Naive thymus-derived CD4-positive, alpha-beta T cell (primary cell): ENCODE results near the gene DGKH. TPM values are rescaled to one million over a fixed set of nuclear protein-coding genes. Genes with fewer than 3 reads are reported as not detected.

Source experiments
- ATAC-seq: fragments of 150-1000 bp; cut with Tn5 transposase; 2 replicates; pipeline ENCODE4 v1.10.0; 2021; ENCODE audit warnings: mild to moderate bottlenecking, moderate library complexity
- CTCF ChIA-PET: fragments of 350-600 bp; sonication (Branson Sonifier 250); formaldehyde crosslinking; loops from one replicate; lab custom pipeline; 2021; ENCODE audit warnings: antibody characterized with exemption; lab: Charles Lee
- POLR2A ChIA-PET: fragments of 350-600 bp; sonication (Branson Sonifier 250); formaldehyde crosslinking; loops from one replicate; lab custom pipeline; 2021; ENCODE audit warnings: antibody characterized with exemption, inconsistent platforms; lab: Charles Lee
- DNase-seq, 9 donors: peaks; one replicate each; pipeline versions ENCODE4 v3.0.0 to v3.0.0-alpha.2; 2020 to 2022; ENCODE audit warnings: mixed read lengths in 1 of 9
- H3K27ac ChIP-seq: one replicate; pipeline ENCODE4 v1.7.0; 2013; ENCODE audit warnings: mild to moderate bottlenecking, low read depth, low read length, moderate library complexity
- H3K27me3 ChIP-seq, 2 donors: one replicate each; pipeline ENCODE4 v1.7.0; 2013; ENCODE audit warnings: low read length in 2 of 2, mild to moderate bottlenecking in 2 of 2, moderate library complexity in 2 of 2; ENCODE audit not compliant: control insufficient read depth in 2 of 2, insufficient read depth in 2 of 2
- H3K36me3 ChIP-seq, 3 experiments: 1 replicate in 2 of 3; 2 replicates in 1 of 3; pipeline ENCODE4 v1.7.0; 2013; ENCODE audit warnings: low read length in 3 of 3, mild to moderate bottlenecking in 3 of 3, moderate library complexity in 1 of 3; ENCODE audit not compliant: insufficient read depth in 3 of 3, control insufficient read depth in 2 of 3
- H3K4me1 ChIP-seq, 2 donors: one replicate each; pipeline ENCODE4 v1.7.0; 2013; ENCODE audit warnings: low read length in 2 of 2, mild to moderate bottlenecking in 2 of 2, moderate library complexity in 1 of 2; ENCODE audit not compliant: control insufficient read depth in 2 of 2, insufficient read depth in 2 of 2
- H3K4me3 ChIP-seq: 2 replicates; pipeline ENCODE4 v1.7.0; 2013; ENCODE audit warnings: mild to moderate bottlenecking, low read length
- H3K9me3 ChIP-seq, 3 experiments: 1 replicate in 2 of 3; 2 replicates in 1 of 3; pipeline ENCODE4 v1.7.0; 2013; ENCODE audit warnings: low read length in 3 of 3; ENCODE audit not compliant: control insufficient read depth in 2 of 3
- H3K27ac Mint-ChIP-seq, 9 donors: one replicate each; pipeline ENCODE4 v1.8.0; 2020 to 2022; ENCODE audit warnings: mixed read lengths in 9 of 9, mild to moderate bottlenecking in 8 of 9, moderate library complexity in 5 of 9, inconsistent platforms in 2 of 9
- H3K27me3 Mint-ChIP-seq, 5 donors: one replicate each; pipeline ENCODE4 v1.8.0; 2021 to 2022; ENCODE audit warnings: mixed read lengths in 5 of 5, mild to moderate bottlenecking in 1 of 5
- H3K36me3 Mint-ChIP-seq, 5 donors: one replicate each; pipeline ENCODE4 v1.8.0; 2020 to 2022; ENCODE audit warnings: mixed read lengths in 5 of 5, mild to moderate bottlenecking in 3 of 5, inconsistent platforms in 1 of 5
- H3K4me1 Mint-ChIP-seq, 7 donors: one replicate each; pipeline ENCODE4 v1.8.0; 2020 to 2022; ENCODE audit warnings: mixed read lengths in 7 of 7, mild to moderate bottlenecking in 3 of 7, inconsistent platforms in 1 of 7
- H3K4me3 Mint-ChIP-seq, 10 donors: one replicate each; pipeline ENCODE4 v1.8.0; 2020 to 2022; ENCODE audit warnings: mild to moderate bottlenecking in 10 of 10, mixed read lengths in 10 of 10, moderate library complexity in 6 of 10, inconsistent platforms in 2 of 10
- H3K9me3 Mint-ChIP-seq, 11 donors: one replicate each; pipeline ENCODE4 v1.8.0; 2020 to 2022; ENCODE audit warnings: mixed read lengths in 11 of 11, mild to moderate bottlenecking in 4 of 11, inconsistent platforms in 1 of 11, moderate library complexity in 1 of 11
- intact Hi-C, 2 donors: fragments of 100-400 bp; cut with micrococcal nuclease; formaldehyde crosslinking; loops; one replicate each; pipeline ENCODE4 v1.15.1; 2023
- polyA plus RNA-seq, 2 donors: library from polyadenylated mRNA; unstranded; fragments of 300-500 nt; fragmentation: Illumina TruSeq; gene quantifications; one replicate each; pipeline ENCODE4 v1.2.3, GENCODE V29; 2021
- total RNA-seq, 6 experiments: library from RNA in 5 of 6; stranded (reverse) in 5 of 6; gene quantifications; 1 replicate in 5 of 6; 2 replicates in 1 of 6; pipeline ENCODE4 v1.2.3 and lab custom pipeline; 2021 to 2026

Gene DGKH
- total and polyA plus RNA-seq, 7 experiments from 2014 or later, result 0.85 to 16.4 (median 6.8) TPM

DNA sequence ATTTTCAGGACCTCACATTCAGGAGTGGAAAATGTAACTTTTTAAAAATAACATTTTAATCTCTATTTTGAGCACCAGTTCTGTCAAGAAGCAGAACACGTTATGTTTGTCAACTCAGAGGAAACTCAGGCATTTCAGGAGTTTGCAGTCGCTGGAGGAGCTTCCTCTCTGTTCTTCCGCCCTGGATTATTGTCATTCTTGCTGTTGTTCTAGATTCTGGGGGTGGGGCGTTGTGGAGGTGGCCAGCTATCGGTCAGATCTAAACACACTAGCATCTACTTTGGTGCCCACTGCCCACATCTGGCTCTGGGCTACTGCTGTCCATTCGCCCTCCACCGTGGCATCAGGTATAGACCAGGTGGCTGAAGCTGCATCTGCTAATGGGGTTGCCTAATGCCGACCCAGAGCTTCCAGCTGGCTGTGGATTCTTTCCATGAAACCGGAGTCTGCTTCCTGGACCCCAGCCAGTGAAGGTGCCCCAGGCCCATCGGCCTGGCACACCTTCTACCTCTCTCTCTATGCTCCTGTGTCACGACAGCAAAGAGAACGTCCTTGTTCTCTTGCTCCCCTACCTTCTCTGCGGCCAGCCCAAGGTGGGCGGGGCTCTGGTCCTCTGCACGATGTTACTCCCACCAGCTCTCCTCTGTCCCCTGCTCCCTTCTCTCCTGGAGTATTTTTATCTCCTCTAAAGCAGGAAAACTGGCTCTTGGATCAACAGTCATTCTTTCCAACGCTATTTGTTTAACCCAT is 36.7 kb upstream of the DGKH start:
- CTCF ChIA-PET, result no interaction called here
- peaks cover 0 to 17% (median 17%) of the 10 kb centered on the region in 5 donors for H3K27me3 Mint-ChIP-seq

DNA sequence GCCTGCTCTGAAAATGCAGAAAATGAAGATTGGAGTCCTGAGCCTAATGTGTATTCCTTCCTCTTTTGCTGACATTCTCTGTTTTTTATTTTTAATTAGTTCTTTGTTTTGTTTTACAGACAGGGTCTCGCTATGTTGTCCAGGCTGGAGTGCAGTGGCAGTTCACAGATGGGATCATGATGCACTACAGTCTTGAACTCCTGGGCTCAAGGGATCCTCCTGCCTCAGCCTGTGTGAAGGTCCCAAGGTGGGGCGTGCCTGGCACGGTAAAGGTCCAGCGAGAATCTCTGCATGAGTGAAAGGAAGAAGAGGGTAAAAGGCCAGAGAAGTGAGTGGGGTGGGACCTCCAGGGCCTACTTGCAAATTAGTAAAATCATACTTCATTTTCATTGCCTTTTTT is 34.3 kb upstream of the DGKH start:
- Histone ChIP-seq H3K27me3 (no peaks in the 10 kb centered on the region), H3K4me3 (no peak overlapping the region), H3K9me3 (no peaks in the 10 kb centered on the region), H3K36me3 (no peaks in the 10 kb centered on the region), H3K4me1 (no peaks in the 10 kb centered on the region), H3K27ac (no peak overlapping the region)
- Mint-ChIP-seq H3K4me3 (no peak overlapping the region), H3K4me1 (no peaks in the 10 kb centered on the region), H3K9me3 (no peaks in the 10 kb centered on the region), H3K27me3 (peaks cover 5 to 30% (median 23%) of the 10 kb centered on the region in 5 donors), H3K36me3 (no peaks in the 10 kb centered on the region), H3K27ac (no peak overlapping the region)
- DNase-seq (no peak), ATAC-seq (no peak)
- ChIA-PET POLR2A (no interaction called here), CTCF (no interaction called here)
- intact Hi-C loops, result no loop called here

More for the DNA sequence above, 36.7 kb upstream of the DGKH start:
- no peak for ATAC-seq
- Histone ChIP-seq H3K27me3 (no peaks in the 10 kb centered on the region), H3K4me3 (no peak overlapping the region), H3K9me3 (no peaks in the 10 kb centered on the region), H3K36me3 (no peaks in the 10 kb centered on the region), H3K27ac (no peak overlapping the region), H3K4me1 (no peaks in the 10 kb centered on the region)
- Mint-ChIP-seq H3K36me3 (no peaks in the 10 kb centered on the region), H3K27ac (peak overlapping the region in 1 of 9 donors; percentile 19), H3K4me1 (no peaks in the 10 kb centered on the region), H3K9me3 (no peaks in the 10 kb centered on the region), H3K4me3 (no peak overlapping the region)
- no peak for DNase-seq
- intact Hi-C loops, result no loop called here
- POLR2A ChIA-PET, result no interaction called here

DNA sequence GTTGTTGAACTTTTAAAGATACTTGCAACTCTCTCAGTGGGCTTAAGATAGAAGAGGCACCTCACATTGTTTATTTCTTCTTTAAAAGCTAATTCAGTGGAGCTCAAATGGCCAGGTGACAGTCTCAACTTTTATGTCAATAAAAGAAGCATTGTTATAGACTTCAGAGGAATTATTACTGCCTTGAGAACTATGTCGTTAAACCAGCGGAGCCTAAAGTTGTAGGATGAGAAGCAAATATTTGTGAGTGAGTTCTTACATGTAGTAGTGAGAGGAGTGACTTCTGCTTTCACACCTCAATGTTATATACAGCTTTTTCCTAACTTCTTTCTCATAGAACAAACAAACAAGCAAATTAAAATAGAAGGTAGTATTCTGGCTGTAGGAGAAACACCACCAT is 31.2 kb upstream of the DGKH start:
- ChIA-PET POLR2A (no interaction called here), CTCF (no interaction called here)
- H3K36me3 Mint-ChIP-seq, result peaks cover 0 to 5% (median 0%) of the 10 kb centered on the region in 5 donors
- ATAC-seq (no peak), DNase-seq (no peak)
- H3K4me3 Mint-ChIP-seq, result no peak overlapping the region
- Histone ChIP-seq H3K36me3 (no peaks in the 10 kb centered on the region), H3K9me3 (no peaks in the 10 kb centered on the region), H3K27ac (no peak overlapping the region), H3K27me3 (no peaks in the 10 kb centered on the region), H3K4me3 (no peak overlapping the region), H3K4me1 (no peaks in the 10 kb centered on the region)
- no peaks in the 10 kb centered on the region for H3K4me1 Mint-ChIP-seq
- H3K27me3 Mint-ChIP-seq, result peaks cover 5 to 29% (median 23%) of the 10 kb centered on the region in 5 donors
- H3K9me3 Mint-ChIP-seq, result no peaks in the 10 kb centered on the region
- no peak overlapping the region for H3K27ac Mint-ChIP-seq
- intact Hi-C loops, result no loop called here

DNA sequence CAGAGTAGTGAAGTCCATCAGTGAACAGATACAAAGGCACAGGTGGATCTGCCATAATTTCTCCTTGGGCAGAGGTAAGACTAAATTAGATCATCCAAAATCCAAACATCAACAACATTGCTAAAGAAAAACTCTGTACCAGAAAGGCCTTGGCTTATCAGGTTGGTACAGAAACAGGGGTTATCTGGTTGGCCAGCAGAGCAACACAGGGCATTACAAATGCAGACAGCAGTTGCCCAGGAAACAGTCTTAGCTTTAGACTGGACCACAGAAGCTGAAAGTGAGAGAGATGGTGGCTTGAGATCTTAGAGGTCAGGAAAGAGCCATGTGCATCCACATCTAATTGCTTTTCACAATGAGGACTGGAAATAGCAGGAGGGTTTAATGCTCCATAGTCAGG is 26.6 kb upstream of the DGKH start:
- Histone ChIP-seq H3K4me1 (no peaks in the 10 kb centered on the region), H3K27me3 (no peaks in the 10 kb centered on the region), H3K9me3 (no peaks in the 10 kb centered on the region), H3K4me3 (no peak overlapping the region), H3K27ac (no peak overlapping the region), H3K36me3 (no peaks in the 10 kb centered on the region)
- Mint-ChIP-seq H3K4me1 (no peaks in the 10 kb centered on the region), H3K27me3 (peaks cover 5 to 19% (median 8%) of the 10 kb centered on the region in 5 donors), H3K9me3 (no peaks in the 10 kb centered on the region), H3K36me3 (peaks cover 0 to 5% (median 0%) of the 10 kb centered on the region in 5 donors), H3K27ac (no peak overlapping the region), H3K4me3 (no peak overlapping the region)
- ATAC-seq (no peak), DNase-seq (no peak)
- intact Hi-C loops, result no loop called here
- ChIA-PET POLR2A (no interaction called here), CTCF (no interaction called here)

DNA sequence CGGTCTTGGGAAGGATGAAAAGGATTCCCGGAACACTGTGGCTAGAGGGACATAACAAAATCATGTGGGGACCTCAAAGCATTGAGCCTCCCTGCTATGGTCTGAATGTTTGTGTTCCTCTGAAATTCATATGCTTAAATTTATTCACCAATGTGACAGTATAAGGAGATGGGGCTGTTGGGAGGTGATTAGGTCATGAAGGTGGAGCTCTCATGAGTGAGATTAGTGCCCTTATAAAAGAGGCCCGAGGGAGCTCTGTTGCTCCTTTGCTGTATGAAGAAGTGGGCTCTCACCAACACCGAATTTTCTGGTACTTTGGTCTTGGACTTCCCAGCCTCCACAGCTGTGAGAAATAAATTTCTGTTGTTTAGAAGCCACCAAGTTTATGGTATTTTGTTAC is 26.1 kb upstream of the DGKH start:
- no peak for ATAC-seq
- Mint-ChIP-seq H3K27ac (no peak overlapping the region), H3K4me3 (no peak overlapping the region), H3K36me3 (peaks cover 0 to 5% (median 0%) of the 10 kb centered on the region in 5 donors), H3K27me3 (peaks cover 2 to 14% (median 11%) of the 10 kb centered on the region in 5 donors), H3K4me1 (no peaks in the 10 kb centered on the region), H3K9me3 (no peaks in the 10 kb centered on the region)
- Histone ChIP-seq H3K27ac (no peak overlapping the region), H3K36me3 (no peaks in the 10 kb centered on the region), H3K27me3 (no peaks in the 10 kb centered on the region), H3K4me3 (no peak overlapping the region), H3K4me1 (no peaks in the 10 kb centered on the region), H3K9me3 (no peaks in the 10 kb centered on the region)
- POLR2A ChIA-PET, result no interaction called here
- intact Hi-C loops, result no loop called here
- DNase-seq, result no peak
- CTCF ChIA-PET, result no interaction called here

DNA sequence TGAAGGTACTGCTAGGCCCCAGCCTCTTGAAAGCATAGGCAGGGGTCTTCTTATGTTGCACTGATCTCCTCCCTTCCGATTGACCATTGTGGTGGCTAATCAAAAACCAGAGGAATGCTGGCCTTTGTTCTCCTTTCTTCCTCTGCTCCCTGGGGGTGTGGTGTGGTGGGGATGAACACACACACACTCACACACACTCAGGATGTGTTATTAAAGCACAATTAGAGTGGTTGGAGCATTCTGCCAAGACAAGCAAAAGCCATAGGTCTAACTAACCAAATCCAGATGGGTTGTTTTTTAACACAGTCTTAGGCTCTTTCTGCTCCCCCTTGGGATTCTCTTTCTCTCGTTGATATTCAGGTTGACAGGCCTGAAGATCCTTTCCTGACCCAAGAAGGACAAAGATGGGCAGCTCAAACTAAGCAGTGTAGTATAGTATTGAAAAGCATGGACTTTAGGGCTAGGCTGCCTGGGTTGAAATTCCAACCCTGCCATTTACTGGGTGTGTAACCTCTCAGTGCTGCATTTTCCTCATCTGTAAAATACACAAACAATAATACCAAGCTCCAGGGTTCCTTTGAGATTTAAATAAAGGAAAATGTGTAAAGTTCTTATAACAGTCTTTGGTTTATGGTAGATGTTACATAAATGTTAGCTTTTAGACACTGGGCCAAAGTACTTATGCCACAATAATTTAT is 25.5 kb upstream of the DGKH start:
- H3K4me3 Mint-ChIP-seq, result no peak overlapping the region
- no peaks in the 10 kb centered on the region for H3K4me1 ChIP-seq
- no peak for DNase-seq
- H3K9me3 Mint-ChIP-seq, result no peaks in the 10 kb centered on the region
- POLR2A ChIA-PET, result no interaction called here
- H3K27ac Mint-ChIP-seq, result no peak overlapping the region
- CTCF ChIA-PET, result no interaction called here
- H3K4me1 Mint-ChIP-seq, result no peaks in the 10 kb centered on the region
- H3K9me3 ChIP-seq, result no peaks in the 10 kb centered on the region
- no peak for ATAC-seq
- peaks cover 0 to 9% (median 5%) of the 10 kb centered on the region in 5 donors for H3K27me3 Mint-ChIP-seq
- no peak overlapping the region for H3K27ac ChIP-seq
- H3K4me3 ChIP-seq, result no peak overlapping the region
- H3K36me3 ChIP-seq, result no peaks in the 10 kb centered on the region
- no peaks in the 10 kb centered on the region for H3K27me3 ChIP-seq
- H3K36me3 Mint-ChIP-seq, result peaks cover 0 to 5% (median 0%) of the 10 kb centered on the region in 5 donors
- intact Hi-C loops, result no loop called here
